ENCODE results near the gene FOXN3.

The FOXN3 gene

DNA sequence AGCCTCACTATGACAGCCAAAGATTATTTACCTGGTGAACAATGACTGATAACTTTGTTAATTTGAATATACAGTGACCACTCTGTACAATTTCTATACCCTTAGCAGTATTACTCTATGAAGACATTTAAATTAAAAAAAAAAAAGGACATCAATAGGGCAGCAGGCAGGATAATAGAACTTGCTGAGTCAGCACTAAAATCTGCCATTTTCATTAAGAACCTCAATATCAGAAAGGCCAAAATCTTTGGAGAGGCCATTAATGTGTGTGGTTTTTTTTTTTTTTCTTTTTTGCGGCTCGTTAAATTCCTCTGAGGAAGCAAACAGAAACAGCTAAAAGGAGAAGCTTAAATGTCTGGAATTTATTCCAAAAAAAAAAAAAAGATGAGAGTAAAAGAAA is 73.7 kb downstream of the FOXN3 start:
- no peak for ATAC-seq (replicated peaks)
- Mint-ChIP-seq H3K4me3 (no peak overlapping the region), H3K36me3 (peaks cover 52 to 72% of the 10 kb centered on the region in 2 donors), H3K4me1 (peaks cover 34 to 51% of the 10 kb centered on the region in 2 donors), H3K9me3 (no peaks in the 10 kb centered on the region), H3K27me3 (no peaks in the 10 kb centered on the region), H3K27ac (no peak overlapping the region)
- DNase-seq: no peak

DNA sequence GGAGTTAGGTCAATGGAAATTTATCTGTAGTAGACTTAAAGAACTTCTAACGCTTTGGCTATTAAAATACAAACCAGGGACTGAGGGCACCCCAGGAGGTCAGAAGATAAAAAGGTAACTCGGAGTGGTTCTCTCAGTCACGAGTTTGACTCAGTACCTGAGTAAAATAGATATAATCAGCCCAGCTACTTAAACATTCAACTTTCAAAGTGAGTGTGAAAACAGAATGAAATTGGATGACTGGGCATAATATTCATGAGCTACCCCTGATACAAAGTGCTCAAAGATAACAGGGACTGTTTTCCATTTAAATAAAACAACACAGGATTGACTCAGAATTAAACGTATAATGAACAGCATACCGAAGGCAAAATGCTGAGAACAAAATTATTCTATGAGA is 75.0 kb downstream of the FOXN3 start:
- no peak overlapping the region for H3K27ac Mint-ChIP-seq
- DNase-seq: no peak
- H3K4me3 Mint-ChIP-seq: no peak overlapping the region
- ATAC-seq (replicated peaks): no peak
- no peaks in the 10 kb centered on the region for H3K9me3 Mint-ChIP-seq
- H3K4me1 Mint-ChIP-seq: peaks cover 33 to 47% of the 10 kb centered on the region in 2 donors
- H3K36me3 Mint-ChIP-seq: peaks cover 40 to 62% of the 10 kb centered on the region in 2 donors
- no peaks in the 10 kb centered on the region for H3K27me3 Mint-ChIP-seq

DNA sequence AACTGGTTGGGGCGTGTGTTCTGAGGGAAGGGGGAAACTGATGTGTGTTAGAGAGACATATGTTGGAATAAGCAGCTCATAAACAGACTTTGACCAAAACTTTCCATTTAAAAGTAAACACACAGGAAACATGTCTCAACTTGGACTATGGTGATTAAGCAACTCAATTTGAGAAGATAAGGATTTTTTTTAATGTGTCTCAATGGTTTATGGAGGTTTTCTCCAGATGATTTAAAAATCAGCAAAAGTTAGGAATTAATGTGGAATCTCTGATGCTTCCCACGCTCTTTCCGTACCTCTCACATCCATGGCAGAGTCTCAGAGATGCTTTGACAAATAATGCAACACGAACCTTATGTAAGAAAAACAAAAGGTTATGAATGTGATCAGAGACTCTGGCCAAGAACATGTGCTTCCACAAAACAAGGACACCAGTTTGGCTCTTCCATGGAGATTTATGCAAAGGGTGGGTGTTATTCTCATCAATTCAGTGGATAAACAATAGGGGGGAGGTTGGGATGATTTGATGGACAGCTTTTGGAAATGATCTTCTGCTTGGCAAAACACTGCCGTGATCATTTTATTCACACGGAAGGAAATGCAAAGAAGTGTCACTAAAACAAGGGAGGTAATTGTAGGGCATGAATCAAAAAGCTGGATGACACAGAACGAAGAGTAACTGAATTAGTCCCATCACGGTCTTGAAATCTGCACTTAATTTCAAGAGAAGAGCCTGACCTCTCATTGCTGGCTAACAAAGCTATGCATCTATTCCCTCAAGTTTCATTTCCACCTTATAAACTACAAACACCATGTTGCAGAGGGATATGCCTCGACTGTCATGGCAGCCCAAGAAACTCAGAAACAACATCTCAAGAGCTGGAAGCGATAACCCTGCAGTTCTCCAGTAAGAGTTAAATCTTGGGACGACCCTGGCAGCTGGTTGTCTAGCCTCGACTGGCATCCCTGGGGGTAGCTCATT is 76.5 kb downstream of the FOXN3 start:
- H3K4me1 Mint-ChIP-seq: peaks cover 40 to 59% of the 10 kb centered on the region in 2 donors
- H3K27me3 Mint-ChIP-seq: no peaks in the 10 kb centered on the region
- H3K4me3 Mint-ChIP-seq: no peak overlapping the region
- H3K36me3 Mint-ChIP-seq: peaks cover 41 to 62% of the 10 kb centered on the region in 2 donors
- DNase-seq: no peak
- peak; percentile 60 to 62 for ATAC-seq (replicated peaks)
- H3K9me3 Mint-ChIP-seq: no peaks in the 10 kb centered on the region
- peak overlapping the region; percentile 53 for H3K27ac Mint-ChIP-seq

GRCh38 chr14:89339579-89339978 is 77.5 kb downstream of the FOXN3 start:
- Mint-ChIP-seq H3K4me3 (peak overlapping the region in 1 of 2 donors; percentile 13), H3K9me3 (no peaks in the 10 kb centered on the region), H3K36me3 (peaks cover 38 to 58% of the 10 kb centered on the region in 2 donors), H3K4me1 (peaks cover 37 to 59% of the 10 kb centered on the region in 2 donors), H3K27ac (peak overlapping the region; percentile 44), H3K27me3 (no peaks in the 10 kb centered on the region)
- no peak for ATAC-seq (replicated peaks)
- DNase-seq: no peak

GRCh38 chr14:89339158-89339557 is 77.9 kb downstream of the FOXN3 start:
- Mint-ChIP-seq H3K27me3 (no peaks in the 10 kb centered on the region), H3K27ac (peak overlapping the region; percentile 44), H3K4me1 (peaks cover 37 to 59% of the 10 kb centered on the region in 2 donors), H3K9me3 (no peaks in the 10 kb centered on the region), H3K4me3 (peak overlapping the region in 1 of 2 donors; percentile 13), H3K36me3 (peaks cover 35 to 55% of the 10 kb centered on the region in 2 donors)
- no peak for DNase-seq
- ATAC-seq (replicated peaks): no peak

DNA sequence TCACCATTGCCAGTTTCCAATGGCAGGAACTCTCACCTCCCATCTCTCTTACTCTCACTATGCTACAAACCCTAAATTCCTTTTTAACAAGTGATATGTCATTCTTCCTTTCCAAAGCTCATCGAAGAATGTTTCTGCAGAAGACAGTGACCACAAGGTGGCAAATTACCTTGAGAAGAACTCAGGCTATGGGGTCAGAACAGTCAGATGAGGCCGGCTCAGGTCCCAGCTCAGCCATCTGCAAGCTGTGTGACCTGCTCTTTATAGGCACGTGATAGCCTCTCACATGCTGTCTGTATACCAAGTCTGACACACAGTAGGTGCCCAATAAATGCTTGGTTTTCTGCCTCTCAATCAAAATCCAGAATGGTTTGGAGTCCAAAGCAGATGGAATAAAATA is 80.7 kb downstream of the FOXN3 start:
- peak; percentile 30 for ATAC-seq (replicated peaks)
- no peak overlapping the region for H3K4me3 Mint-ChIP-seq
- H3K36me3 Mint-ChIP-seq: peaks cover 33 to 52% of the 10 kb centered on the region in 2 donors
- no peaks in the 10 kb centered on the region for H3K9me3 Mint-ChIP-seq
- H3K27ac Mint-ChIP-seq: peak overlapping the region; percentile 76
- DNase-seq: no peak
- peaks cover 42 to 69% of the 10 kb centered on the region in 2 donors for H3K4me1 Mint-ChIP-seq
- no peaks in the 10 kb centered on the region for H3K27me3 Mint-ChIP-seq

DNA sequence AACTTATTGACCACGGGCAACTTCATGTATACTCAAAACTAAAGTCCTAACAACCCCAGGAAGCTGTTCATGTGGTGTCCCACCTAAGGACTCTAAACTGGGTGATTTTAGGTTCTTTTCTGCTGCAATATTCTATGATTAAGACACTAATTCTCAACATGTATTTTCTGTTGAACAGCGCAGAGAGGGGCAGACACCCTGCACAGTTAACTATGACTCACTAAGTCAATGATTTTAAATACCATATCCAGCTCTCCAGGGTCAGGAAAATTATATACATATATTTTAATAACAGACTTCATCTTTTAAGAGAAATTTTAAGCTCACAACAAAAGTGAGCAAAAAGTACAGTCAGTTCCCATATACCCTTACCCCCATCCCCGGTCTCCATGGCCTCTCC is 85.0 kb downstream of the FOXN3 start:
- H3K27me3 Mint-ChIP-seq: no peaks in the 10 kb centered on the region
- H3K4me3 Mint-ChIP-seq: peak overlapping the region; percentile 21 to 46
- peak overlapping the region; percentile 92 for H3K27ac Mint-ChIP-seq
- DNase-seq (no peak), ATAC-seq (replicated peaks) (peak in 1 of 2 donors; percentile 12)
- H3K36me3 Mint-ChIP-seq: peaks cover 49 to 61% of the 10 kb centered on the region in 2 donors
- peaks cover 39 to 67% of the 10 kb centered on the region in 2 donors for H3K4me1 Mint-ChIP-seq
- H3K9me3 Mint-ChIP-seq: peaks cover 0 to 2% of the 10 kb centered on the region in 2 donors

GRCh38 chr14:89331398-89331797 is 85.6 kb downstream of the FOXN3 start:
- H3K4me1 Mint-ChIP-seq: peaks cover 42 to 67% of the 10 kb centered on the region in 2 donors
- DNase-seq: peak; percentile 31
- peak; percentile 93 to 95 for ATAC-seq (replicated peaks)
- peaks cover 0 to 2% of the 10 kb centered on the region in 2 donors for H3K9me3 Mint-ChIP-seq
- no peaks in the 10 kb centered on the region for H3K27me3 Mint-ChIP-seq
- peaks cover 42 to 61% of the 10 kb centered on the region in 2 donors for H3K36me3 Mint-ChIP-seq
- peak overlapping the region; percentile 92 for H3K27ac Mint-ChIP-seq
- H3K4me3 Mint-ChIP-seq: peak overlapping the region; percentile 59 to 62

- no peak for DNase-seq
- peak overlapping the region; percentile 92 for H3K27ac Mint-ChIP-seq
- ATAC-seq (replicated peaks): no peak
- peak overlapping the region; percentile 39 to 62 for H3K4me3 Mint-ChIP-seq
- H3K9me3 Mint-ChIP-seq: peaks cover 1 to 3% of the 10 kb centered on the region in 2 donors
- H3K27me3 Mint-ChIP-seq: no peaks in the 10 kb centered on the region
- peaks cover 47 to 71% of the 10 kb centered on the region in 2 donors for H3K4me1 Mint-ChIP-seq
- peaks cover 44 to 59% of the 10 kb centered on the region in 2 donors for H3K36me3 Mint-ChIP-seq
Observed at GRCh38 chr14:89330236-89331002, 86.6 kb downstream of the FOXN3 start.

GRCh38 chr14:89327771-89328212 is 89.2 kb downstream of the FOXN3 start:
- no peak overlapping the region for H3K4me3 Mint-ChIP-seq
- ATAC-seq (replicated peaks) (no peak), DNase-seq (no peak)
- peaks cover 61 to 95% of the 10 kb centered on the region in 2 donors for H3K4me1 Mint-ChIP-seq
- H3K27me3 Mint-ChIP-seq: no peaks in the 10 kb centered on the region
- peaks cover 54 to 69% of the 10 kb centered on the region in 2 donors for H3K36me3 Mint-ChIP-seq
- H3K9me3 Mint-ChIP-seq: peaks cover 4 to 5% of the 10 kb centered on the region in 2 donors
- peak overlapping the region; percentile 56 for H3K27ac Mint-ChIP-seq

GRCh38 chr14:89325959-89326358 is 91.1 kb downstream of the FOXN3 start:
- peaks cover 61 to 88% of the 10 kb centered on the region in 2 donors for H3K4me1 Mint-ChIP-seq
- H3K9me3 Mint-ChIP-seq: peaks cover 3 to 4% of the 10 kb centered on the region in 2 donors
- H3K36me3 Mint-ChIP-seq: peaks cover 55 to 70% of the 10 kb centered on the region in 2 donors
- no peaks in the 10 kb centered on the region for H3K27me3 Mint-ChIP-seq
- ATAC-seq (replicated peaks) (no peak), DNase-seq (no peak)
- peak overlapping the region; percentile 86 for H3K27ac Mint-ChIP-seq
- peak overlapping the region in 1 of 2 donors; percentile 28 for H3K4me3 Mint-ChIP-seq

- Mint-ChIP-seq H3K27ac (peak overlapping the region; percentile 86), H3K4me3 (peak overlapping the region; percentile 28 to 55), H3K9me3 (peaks cover 3 to 4% of the 10 kb centered on the region in 2 donors), H3K36me3 (peaks cover 59 to 71% of the 10 kb centered on the region in 2 donors), H3K27me3 (no peaks in the 10 kb centered on the region), H3K4me1 (peaks cover 60 to 88% of the 10 kb centered on the region in 2 donors)
- DNase-seq: no peak
- peak; percentile 81 to 83 for ATAC-seq (replicated peaks)
Observed at GRCh38 chr14:89325299-89325883, 91.6 kb downstream of the FOXN3 start.

- Mint-ChIP-seq H3K4me3 (peak overlapping the region in 1 of 2 donors; percentile 55), H3K9me3 (peaks cover 4 to 6% of the 10 kb centered on the region in 2 donors), H3K36me3 (peaks cover 57 to 70% of the 10 kb centered on the region in 2 donors), H3K27me3 (no peaks in the 10 kb centered on the region), H3K27ac (peak overlapping the region; percentile 67), H3K4me1 (peaks cover 55 to 88% of the 10 kb centered on the region in 2 donors)
- DNase-seq: no peak
- ATAC-seq (replicated peaks): peak; percentile 66 to 73
Observed at GRCh38 chr14:89324501-89325298, 92.3 kb downstream of the FOXN3 start.
